K562 (cell line): ENCODE data around the gene TCEAL9.

Source experiments
- CREB3 ChIP-seq: fragments of 450-650 bp; conservative IDR thresholded peaks from 2 replicates; pipeline ENCODE4 v1.6.1; 2016; ENCODE audit warnings: missing genetic modification characterization, low read depth, mild to moderate bottlenecking, missing compliant biosample characterization, moderate library complexity
- ELF1 ChIP-seq: fragments of 200-800 bp; sonication (Bioruptor generic); IDR thresholded peaks from 2 replicates; pipeline ENCODE4 v1.6.1; 2016; ENCODE audit warnings: missing genetic modification characterization, missing compliant biosample characterization
- EZH2 ChIP-seq: IDR thresholded peaks from 2 replicates; pipeline ENCODE4 v1.6.1; 2012; ENCODE audit warnings: low read depth, mild to moderate bottlenecking, inconsistent platforms, low read length, borderline replicate concordance
- FOXK1 ChIP-seq: sonication (generic); formaldehyde crosslinking; IDR thresholded peaks from 2 replicates; pipeline ENCODE4 v1.8.0; 2022; ENCODE audit warnings: missing genetic modification reagents, mild to moderate bottlenecking, borderline replicate concordance
- NFYB ChIP-seq: IDR thresholded peaks from 2 replicates; pipeline ENCODE4 v1.6.1; 2011; ENCODE audit warnings: mild to moderate bottlenecking, moderate library complexity; ENCODE audit not compliant: insufficient read length; ENCODE audit errors: extremely low read depth
- POLR2A ChIP-seq: fragments of 450-650 bp; conservative IDR thresholded peaks from 2 replicates; pipeline ENCODE4 v1.6.1; 2016
- POLR3A ChIP-seq: IDR thresholded peaks from 2 replicates; pipeline ENCODE4 v1.6.1; 2011; ENCODE audit warnings: borderline replicate concordance, mild to moderate bottlenecking, moderate library complexity; ENCODE audit not compliant: insufficient read length, insufficient read depth; ENCODE audit errors: extremely low read depth
- RAD21 ChIP-seq, 2 experiments: fragments of 250-450 bp in 1 of 2; fragments of 450-650 bp in 1 of 2; sonication (Bioruptor Pico) in 1 of 2; formaldehyde crosslinking in 1 of 2; IDR thresholded peaks in 1 of 2; conservative IDR thresholded peaks in 1 of 2; 2 replicates each; pipeline versions ENCODE4 v1.4.0 to v1.8.0; 2020 to 2022; ENCODE audit warnings: mild to moderate bottlenecking in 2 of 2, moderate library complexity in 1 of 2
- RB1 ChIP-seq: fragments of 450-650 bp; IDR thresholded peaks from 2 replicates; pipeline ENCODE4 v1.6.1; 2017; ENCODE audit warnings: low read depth, mild to moderate bottlenecking
- SAFB ChIP-seq: fragments of 200-400 bp; formaldehyde crosslinking; IDR thresholded peaks from 2 replicates; pipeline ENCODE4 v1.6.1; 2017; ENCODE audit warnings: low read depth, low read length, borderline replicate concordance
- SREBF1 ChIP-seq: fragments of 150-350 bp; IDR thresholded peaks from 2 replicates; pipeline ENCODE4 v1.6.1; 2014; ENCODE audit warnings: antibody characterized with exemption, low read depth, low read length, borderline replicate concordance
- ZNF146 ChIP-seq: IDR thresholded peaks from one replicate; pipeline ENCODE4 v1.6.1; 2018; ENCODE audit warnings: missing compliant biosample characterization; ENCODE audit not compliant: unreplicated experiment
- ZNF263 ChIP-seq: sonication (generic); formaldehyde crosslinking; IDR thresholded peaks from 2 replicates; pipeline ENCODE4 v1.8.0; 2022; ENCODE audit warnings: mild to moderate bottlenecking, missing genetic modification reagents, borderline replicate concordance
- TF ChIP-seq, protein P1 (sequence below), 3 experiments: IDR thresholded peaks in 2 of 3; conservative IDR thresholded peaks in 1 of 3; 2 replicates each; pipeline ENCODE4 v1.5.1; 2011 to 2012; ENCODE audit warnings: low read length in 3 of 3, mild to moderate bottlenecking in 3 of 3, control low read depth in 2 of 3, improper control_type of control experiment in 1 of 3, inconsistent platforms in 1 of 3, low read depth in 1 of 3, mixed read lengths in 1 of 3, moderate library complexity in 1 of 3; ENCODE audit not compliant: insufficient read depth in 2 of 3

DNA sequence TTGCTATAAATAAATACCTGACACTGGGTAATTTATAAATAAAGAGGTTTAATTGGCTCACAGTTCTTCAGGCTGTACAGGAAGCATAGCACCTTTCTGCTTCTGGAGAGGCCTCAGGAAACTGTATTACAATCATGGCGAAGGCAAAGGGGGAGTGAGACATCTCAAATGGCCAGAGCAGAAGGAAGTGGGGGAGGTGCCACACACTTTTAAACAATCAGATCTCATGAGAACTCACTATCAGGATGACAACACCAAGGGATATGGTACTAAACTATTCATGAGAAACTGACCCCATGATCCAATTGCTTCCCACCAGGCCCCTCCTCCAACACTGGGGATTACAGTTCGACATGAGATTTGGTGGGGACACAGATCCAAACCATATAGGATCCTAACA lies 11.7 kb upstream of the TCEAL9 start:
- TF ChIP-seq NFYB (no peak), EZH2 (no peak), RAD21 (CRISPR knock-in tag; conservative IDR thresholded peaks at IDR 0.05 in 1 of 2, IDR thresholded peaks at IDR 0.05 in 1 of 2) (no peak), SAFB (no peak), SREBF1 (no peak), ZNF146 (CRISPR knock-in tag) (no peak), POLR3A (no peak), RB1 (no peak), ELF1 (tag) (no peak), FOXK1 (CRISPR knock-in tag) (no peak), ZNF263 (CRISPR knock-in tag) (no peak), POLR2A (no peak), CREB3 (tag) (no peak)
- TF ChIP-seq, protein P1, sequence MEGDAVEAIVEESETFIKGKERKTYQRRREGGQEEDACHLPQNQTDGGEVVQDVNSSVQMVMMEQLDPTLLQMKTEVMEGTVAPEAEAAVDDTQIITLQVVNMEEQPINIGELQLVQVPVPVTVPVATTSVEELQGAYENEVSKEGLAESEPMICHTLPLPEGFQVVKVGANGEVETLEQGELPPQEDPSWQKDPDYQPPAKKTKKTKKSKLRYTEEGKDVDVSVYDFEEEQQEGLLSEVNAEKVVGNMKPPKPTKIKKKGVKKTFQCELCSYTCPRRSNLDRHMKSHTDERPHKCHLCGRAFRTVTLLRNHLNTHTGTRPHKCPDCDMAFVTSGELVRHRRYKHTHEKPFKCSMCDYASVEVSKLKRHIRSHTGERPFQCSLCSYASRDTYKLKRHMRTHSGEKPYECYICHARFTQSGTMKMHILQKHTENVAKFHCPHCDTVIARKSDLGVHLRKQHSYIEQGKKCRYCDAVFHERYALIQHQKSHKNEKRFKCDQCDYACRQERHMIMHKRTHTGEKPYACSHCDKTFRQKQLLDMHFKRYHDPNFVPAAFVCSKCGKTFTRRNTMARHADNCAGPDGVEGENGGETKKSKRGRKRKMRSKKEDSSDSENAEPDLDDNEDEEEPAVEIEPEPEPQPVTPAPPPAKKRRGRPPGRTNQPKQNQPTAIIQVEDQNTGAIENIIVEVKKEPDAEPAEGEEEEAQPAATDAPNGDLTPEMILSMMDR (IDR thresholded peaks at IDR 0.05 in 2 of 3, conservative IDR thresholded peaks at IDR 0.05 in 1 of 3; ENCODE audit: insufficient read depth in 2 of 3, low read depth in 1 of 3, low read length in 3 of 3) = no peak
